T-helper 1 cell treated with Interleukin-12 subunit alpha and Interleukin-12 subunit beta and Interleukin-4 antibody, amounts not matched to agents 30 ng/mL and 1 ng/mL, for 36 hours (primary cell): ENCODE measurements around the gene TCP11. TPM values are rescaled to one million over a fixed set of nuclear protein-coding genes. Genes with fewer than 3 reads are reported as not detected.

Experiments
- intact Hi-C: fragments of 100-400 bp; cut with micrococcal nuclease; formaldehyde crosslinking; loops from one replicate; pipeline ENCODE4 v1.15.1; 2024
- total RNA-seq: library from RNA; stranded (reverse); gene quantifications from 2 replicates; pipeline ENCODE4 v1.2.3, GENCODE V29; 2022

Gene TCP11
- total RNA-seq, 1 donor from 2014 or later = not detected

DNA sequence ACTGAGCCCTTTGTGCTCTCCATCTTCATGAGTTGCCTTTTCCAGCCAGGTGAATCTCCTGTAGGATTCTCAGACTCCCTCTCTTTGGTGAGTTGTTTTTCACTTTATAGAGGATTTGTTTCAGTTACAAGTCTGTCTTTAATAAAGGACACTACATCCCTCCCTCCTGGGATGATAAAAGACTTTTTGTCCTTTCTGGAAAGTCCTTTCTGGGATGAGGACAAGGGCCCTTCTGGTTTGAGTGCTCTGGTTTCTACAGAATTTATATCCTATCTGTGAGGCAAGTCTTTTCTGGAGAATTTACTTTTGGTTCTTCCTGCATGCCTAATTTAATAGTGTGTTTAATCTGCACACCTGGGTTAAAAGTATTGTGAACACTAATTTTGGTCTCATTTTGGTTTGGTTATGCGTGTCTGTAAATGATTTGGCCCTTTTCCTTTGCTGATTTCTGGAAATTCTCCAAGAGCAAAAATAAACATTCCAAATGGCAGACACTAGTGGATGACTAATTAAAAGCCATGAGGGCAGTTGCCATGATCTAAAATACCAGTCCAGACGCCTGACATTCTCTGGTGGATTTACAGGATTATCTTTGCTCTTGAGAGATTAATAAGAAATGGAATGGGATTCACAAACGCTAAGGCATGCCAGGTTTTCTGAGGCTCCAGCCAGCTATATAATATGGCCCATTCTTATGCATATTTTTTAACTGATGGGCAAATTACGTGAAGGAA is 44.8 kb downstream of the TCP11 start:
- intact Hi-C loops = no loop called here

- intact Hi-C loops = no loop called here
Observed at GRCh38 chr6:35094183-35094582, 47.0 kb downstream of the TCP11 start.

DNA sequence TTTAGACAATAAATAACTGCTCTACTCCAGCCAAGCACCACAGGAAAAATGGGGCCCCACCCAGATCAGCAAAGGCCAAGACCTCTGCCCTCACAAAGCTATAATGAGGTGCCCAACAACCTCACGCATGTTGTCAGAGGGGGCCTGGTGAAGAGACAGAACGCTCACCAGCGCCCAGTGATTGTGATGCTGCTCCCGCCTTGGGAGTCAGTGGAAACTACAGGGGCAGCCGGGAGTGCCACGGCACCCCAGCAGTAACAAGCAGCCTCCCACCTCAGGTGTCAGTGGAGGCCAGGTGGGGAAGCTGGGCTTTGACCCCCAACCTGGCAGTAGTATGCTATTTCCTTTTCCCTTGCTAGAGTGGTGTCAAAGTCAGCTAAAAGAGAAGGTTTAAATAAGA is 47.4 kb downstream of the TCP11 start:
- intact Hi-C loops = no loop called here

GRCh38 chr6:35093118-35093445 is 48.1 kb downstream of the TCP11 start:
- intact Hi-C loops = no loop called here

- intact Hi-C loops = no loop called here
Observed at GRCh38 chr6:35092362-35093117, 48.6 kb downstream of the TCP11 start.

DNA sequence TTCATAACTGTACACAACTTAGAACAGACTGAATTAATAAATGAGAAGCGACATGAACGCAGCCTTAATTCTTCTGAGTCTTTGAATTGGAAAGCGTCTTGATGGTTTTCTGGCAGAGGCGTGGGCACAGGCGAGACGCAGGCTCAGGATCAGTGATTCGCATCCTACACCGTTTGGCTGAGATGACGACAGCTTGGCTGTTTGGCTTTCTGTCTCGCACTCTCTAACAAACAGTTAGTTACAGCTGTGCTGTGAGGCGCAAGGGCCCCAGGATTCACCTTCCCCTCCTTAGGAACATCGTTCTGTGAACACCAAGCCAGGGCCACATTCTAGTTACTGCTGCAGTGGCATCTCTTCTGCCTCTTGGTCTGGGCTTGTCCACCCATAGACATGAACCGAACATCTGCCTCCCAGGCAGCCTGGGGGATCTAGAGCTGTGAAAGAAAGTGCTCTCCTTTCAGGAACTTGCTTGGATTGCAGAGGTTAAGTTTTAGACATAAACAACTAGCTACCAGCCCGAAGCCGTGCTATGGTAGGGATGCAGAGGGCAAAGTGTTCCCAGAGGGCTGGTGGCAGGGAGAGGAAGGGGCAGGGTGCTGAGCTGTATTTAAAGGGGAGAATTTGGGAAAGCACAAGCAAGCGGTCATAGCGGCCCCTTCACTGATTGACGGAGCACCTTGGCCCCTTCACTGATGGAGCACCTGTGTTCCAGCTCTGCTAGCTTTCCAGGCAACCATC is 49.6 kb downstream of the TCP11 start:
- intact Hi-C loops = no loop called here

GRCh38 chr6:35090734-35091133 is 50.4 kb downstream of the TCP11 start:
- intact Hi-C loops = no loop called here

DNA sequence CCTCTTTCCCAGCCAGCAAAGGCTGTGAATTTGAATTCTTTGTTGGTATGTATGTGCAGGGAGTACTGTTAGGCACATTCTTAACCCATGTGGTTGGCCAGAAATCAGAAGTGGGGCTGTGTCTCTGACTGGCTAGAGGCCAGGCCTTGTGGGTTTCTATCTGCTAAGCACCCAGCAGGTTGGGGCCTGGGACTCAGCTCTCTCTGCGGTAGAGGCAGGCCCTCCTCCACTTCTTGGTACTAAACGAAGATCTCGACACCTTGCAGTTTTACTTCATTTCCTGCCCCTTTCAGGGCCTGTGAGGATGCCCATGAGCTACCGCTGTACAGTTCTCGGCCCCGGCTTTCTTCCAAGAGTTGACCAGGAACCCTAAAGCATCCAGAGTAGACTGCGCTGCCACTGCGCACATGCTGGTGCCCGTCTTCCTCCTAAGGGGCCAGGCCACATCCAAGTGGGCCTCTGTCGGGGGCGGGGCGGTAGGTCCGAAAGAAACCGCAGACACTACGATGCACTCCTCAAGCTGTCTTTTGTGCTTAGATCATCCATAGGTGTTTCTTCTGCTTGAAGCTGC is 51.1 kb downstream of the TCP11 start:
- intact Hi-C loops = no loop called here

DNA sequence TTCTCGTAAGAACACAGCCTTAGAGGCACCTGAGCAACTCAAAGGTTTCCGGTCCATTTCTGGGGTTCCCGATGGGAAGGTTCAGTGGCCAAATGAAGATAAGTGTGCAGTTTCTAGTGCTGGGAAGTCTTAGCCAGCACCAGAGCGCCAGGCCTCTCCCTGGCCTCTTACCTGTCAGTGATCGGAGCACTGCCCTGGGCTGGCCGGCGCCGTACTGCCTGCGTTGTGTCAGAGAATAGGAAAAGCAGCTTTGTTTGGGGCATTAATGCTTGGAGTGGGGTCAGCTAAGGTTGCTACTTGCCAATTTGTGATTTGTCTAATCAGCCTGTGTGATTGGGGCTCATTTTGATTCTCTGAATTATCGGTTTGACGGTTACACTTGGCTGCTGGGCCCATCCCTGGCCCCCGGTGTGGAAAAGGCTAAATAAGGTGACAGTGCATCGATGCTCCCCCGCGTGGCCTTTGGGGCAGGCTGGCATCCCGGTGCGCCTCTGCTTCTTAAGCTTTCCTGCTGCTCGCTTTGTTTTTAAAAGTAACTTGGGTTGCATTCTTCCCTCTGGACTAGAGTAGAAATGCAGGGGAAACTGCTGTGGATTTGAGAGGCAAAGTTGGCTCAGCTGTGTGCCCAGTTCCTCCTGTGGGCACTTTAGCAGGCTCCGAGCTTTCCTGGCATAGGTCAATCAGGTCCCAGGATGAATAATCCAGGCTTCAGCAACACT is 51.8 kb downstream of the TCP11 start:
- intact Hi-C loops = no loop called here

GRCh38 chr6:35088281-35089215 is 52.6 kb downstream of the TCP11 start:
- intact Hi-C loops = no loop called here

DNA sequence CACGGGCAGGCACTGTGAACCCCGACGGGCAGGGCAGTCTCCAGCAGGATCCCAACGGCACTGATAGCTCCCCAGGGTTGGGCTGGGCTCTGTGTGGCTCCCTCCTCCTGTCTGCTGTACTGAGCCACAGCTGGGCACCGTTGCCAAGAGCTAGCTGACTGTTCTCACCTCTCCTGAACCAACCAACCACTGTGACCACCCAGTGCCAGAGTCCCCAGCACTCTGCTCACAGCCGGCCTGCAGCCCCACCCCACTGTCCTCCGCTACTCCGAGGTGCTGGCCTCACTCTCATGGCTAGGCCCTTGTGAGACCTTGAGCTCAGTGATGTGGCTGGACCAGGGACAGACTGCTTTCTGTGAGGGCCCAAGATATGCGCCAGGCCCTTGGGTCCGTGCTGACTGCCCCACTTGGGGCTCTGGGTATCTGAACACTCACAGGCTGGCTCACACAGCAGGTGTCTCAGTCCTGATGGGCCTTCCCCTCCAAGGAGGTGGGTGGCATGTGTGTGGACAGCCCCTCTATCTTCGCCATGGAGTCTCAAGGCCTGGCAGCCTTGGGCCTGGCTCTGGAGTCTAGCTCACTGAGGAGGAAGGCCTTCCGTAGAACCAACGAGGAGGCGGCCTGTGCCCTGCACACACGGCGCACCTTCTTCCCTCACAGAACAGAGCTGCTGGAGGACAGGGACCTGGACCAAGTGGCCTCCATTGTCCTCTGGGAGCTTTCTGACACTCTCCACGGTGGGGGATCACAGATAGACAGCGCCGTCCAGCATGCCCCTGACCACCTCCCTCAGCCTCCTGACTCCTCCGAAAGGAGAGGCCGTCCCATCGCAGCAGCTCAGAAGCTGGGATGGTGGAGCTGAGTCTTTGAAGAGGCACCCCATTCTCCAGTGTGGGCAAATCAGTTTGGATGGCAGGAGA is 53.5 kb downstream of the TCP11 start:
- intact Hi-C loops = no loop called here

DNA sequence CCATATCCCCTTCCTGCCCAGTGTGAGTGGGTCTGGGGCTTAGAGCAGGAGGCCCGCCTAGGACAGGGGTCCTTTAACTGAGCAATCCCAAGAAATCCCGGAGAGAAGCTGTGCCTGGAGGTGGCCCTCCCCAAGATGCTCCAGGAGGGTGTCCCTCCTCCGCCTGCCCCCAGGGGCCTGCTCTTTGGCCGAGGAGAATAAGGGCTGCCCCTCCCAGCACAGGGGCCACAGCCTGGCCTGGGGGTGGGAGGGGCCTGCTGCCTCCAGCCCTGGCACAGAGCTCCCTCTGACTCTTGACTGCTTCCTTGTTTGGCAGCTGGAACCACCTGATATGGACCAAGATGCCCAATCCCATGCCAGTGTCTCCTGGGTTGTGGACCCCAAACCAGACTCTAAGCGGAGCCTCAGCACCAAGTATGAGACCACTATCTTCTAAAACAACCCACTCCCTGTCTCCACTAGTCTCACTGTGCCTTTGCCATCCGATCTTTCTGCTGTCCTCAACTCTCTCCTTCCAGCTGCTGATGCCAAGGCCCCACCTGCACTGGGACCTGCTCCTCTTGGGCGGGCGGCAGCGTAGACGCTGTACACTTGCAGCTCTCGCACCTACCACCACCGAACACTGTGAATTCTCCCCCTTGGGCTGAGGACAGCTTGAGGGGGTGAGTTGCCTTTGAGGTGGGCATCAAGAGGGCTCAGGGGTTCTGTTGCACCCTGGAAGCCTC is 54.3 kb downstream of the TCP11 start:
- intact Hi-C loops = no loop called here

- intact Hi-C loops = no loop called here
Observed at GRCh38 chr6:35086282-35086632, 54.9 kb downstream of the TCP11 start.

DNA sequence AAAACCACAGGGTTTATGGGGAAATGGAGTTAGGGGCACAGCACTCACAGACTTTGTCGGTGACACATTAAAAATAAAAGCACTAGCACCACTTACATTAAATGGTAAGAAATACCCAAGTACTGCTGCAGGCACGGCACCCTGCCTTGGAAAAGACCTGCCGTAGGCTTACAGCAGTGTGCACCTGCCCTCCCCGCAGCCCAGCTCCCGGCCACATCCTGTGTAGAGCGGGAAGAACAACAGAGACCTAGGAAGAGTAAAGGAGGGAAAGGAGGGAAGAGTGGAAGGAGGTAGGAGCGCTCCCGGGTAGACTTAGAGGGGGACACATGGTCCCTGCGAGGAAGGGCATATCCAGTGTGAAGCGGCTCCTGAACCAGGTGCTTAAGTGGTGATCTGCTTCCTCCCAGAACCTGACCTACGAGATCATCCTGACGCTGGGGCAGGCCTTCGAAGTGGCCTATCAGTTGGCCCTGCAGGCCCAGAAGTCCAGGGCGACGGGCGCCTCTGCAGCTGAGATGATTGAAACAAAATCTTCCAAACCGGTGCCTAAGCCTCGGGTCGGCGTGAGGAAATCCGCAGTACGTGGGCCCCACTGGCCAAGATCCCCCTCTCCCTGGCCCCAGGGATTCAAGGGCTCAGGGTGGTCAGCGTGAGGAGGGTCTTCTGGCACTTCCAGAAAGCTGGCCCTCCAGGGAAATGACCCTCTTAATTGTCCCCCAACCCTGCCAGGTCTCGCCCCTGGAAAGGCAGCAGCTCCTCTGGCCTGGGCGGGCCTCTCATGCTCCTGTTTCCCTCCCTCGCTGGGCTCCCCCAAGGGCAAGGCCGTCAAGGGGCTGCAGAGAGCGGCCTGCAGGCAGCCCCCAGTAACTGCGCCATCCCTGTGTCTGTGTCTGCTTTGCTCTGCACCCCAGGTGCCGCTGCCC is 55.5 kb downstream of the TCP11 start:
- intact Hi-C loops = no loop called here

- intact Hi-C loops = no loop called here
Observed at GRCh38 chr6:35084511-35085203, 56.5 kb downstream of the TCP11 start.

DNA sequence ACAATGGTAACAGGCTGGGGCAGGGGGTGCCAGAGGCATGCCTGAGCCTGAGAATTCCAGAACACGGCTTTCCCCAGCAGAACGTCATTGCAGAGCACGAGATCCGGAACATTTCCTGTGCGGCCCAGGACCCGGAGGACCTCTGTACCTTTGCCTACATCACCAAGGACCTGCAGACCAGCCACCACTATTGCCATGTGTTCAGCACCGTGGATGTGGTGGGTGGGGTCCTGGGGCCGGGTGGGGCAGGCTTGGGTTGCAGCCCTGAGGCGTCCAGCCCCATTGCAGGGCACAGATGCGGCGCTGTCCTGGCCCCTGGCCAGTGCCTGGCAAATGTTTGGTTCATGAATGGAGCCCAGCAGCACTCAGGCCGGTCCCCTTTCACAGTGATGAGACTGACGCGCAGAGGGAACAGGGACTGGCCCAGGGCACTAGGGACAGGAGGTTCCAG is 57.1 kb downstream of the TCP11 start:
- intact Hi-C loops = no loop called here

GRCh38 chr6:35083507-35083906 is 57.6 kb downstream of the TCP11 start:
- intact Hi-C loops = no loop called here
